ENCODE data around the gene HOXC4.
"Not testable (repeated sequence)": the region's sequence is repeated elsewhere in the genome, so short reads cannot be mapped to it uniquely, and the experiment has no call there.

Gene HOXC4

DNA sequence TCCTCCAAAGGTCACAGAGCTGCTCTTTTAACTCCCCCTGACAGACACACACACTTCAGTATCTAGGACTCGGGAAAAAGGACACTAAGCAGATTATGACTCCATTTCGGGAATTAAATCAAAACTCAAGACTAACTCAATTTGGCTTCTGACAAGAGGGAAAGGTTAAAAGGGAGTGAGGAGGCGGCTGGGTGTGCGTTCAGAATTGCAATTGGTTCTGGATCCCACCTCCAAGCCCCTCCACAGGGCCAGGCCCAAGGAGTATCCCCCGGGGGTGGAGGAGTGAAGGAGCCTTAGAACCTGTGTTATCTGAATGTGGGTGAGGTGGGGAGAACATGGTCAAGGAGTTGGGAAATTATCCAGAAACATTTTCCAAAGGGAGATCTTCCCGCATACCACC is 35.8 kb downstream of the HOXC4 start:
- DNase-seq (ENCODE audit: low read depth, low spot score): not testable (repeated sequence)

DNA sequence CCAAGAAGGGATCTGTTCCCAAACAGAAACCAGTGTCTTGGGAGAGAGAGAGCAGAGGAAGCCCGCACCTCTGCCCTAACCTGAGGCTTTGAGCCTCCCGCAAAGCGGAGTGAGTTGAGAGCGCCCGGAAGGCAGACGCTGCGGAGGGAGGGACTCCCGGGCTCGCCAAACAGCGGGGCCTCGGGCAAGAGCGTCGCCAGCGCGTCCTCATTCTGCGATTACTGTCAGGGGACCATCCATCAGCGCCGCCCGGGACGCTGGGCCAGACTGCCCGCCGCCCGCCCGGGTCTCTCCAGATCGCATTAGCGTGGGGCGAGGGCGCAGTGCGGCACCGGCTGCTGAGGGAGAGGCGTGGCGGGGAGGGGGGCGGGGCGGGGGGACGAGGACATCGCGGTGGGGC is 36.7 kb downstream of the HOXC4 start:
- DNase-seq (ENCODE audit: low read depth, low spot score): not testable (repeated sequence)

DNA sequence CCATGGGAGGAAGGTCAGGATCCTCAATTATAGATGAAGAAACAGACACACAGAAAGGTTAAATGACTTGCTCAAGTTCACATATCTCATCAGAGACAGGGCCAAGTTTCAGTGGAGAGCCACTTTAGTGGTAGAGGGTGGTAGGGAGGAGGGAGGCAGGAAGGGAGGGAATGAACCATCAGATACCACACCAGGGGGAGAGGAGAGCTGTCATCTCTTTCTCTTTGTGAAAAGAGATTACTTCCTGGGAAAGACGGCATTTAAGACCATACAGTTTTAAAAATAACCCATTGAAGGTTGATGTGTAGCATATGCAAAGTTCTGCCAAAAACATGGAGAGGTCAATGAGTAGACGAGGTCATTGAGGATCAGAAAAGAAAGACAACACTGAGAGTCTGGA is 39.3 kb downstream of the HOXC4 start:
- not testable (repeated sequence) for DNase-seq (ENCODE audit: low read depth, low spot score)

DNA sequence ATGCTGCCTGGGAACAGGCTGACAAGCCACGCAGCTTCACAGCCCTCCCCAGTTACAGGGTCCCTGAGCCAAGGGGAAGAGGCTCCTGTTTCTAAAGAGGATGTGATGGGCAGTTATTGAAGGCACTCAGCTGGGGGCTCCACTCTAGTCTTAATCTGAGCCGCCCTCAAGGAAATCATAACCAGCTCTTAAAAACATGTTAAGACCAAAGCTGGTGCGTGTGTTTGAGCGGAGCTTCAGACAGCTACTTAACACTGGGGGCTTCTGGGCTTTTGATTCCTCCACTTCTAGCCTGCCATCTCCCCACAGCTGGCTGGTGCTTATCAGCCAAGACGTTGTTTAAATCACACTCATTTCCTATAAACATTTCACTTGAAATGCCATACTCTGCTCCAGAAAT is 42.3 kb downstream of the HOXC4 start:
- not testable (repeated sequence) for DNase-seq (ENCODE audit: low read depth, low spot score)

DNA sequence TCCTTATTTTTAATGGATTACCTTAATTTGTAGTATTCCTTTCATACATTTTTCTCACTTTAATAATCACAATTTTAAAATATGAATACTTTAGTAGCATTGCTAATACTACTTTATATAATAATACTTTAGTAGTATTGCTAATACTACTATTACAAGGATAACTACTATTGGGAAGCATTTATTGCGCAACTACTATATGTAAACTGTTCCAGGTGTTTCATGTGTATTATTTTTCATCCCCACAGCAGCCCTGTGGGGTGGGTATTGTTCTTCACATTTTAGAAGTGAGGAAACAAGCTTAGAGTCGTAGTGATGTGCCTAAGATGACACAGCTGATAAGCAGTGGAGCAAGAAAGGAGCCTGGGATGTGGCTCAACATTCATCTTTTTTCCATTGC is 45.0 kb downstream of the HOXC4 start:
- not testable (repeated sequence) for DNase-seq (ENCODE audit: low read depth, low spot score)

DNA sequence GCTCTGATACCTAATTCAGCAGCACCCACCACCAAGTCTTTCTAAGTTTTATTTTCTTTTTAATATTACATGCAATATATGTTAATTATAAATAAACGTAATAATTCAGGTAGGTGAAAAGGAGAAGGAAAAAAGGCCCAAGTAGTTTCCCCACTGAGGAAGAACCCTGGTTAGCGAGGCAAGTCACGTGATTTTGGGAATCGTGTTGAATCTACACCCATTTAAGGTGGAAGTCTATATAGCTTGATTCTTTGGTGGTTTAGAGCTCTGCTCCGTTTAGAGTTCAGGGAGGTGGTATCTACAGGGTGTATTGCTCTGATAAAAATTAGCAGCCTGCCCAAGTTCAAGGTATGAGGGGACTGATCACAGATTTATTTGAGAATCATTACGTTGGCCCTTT is 47.0 kb downstream of the HOXC4 start:
- DNase-seq (ENCODE audit: low read depth, low spot score): not testable (repeated sequence)

DNA sequence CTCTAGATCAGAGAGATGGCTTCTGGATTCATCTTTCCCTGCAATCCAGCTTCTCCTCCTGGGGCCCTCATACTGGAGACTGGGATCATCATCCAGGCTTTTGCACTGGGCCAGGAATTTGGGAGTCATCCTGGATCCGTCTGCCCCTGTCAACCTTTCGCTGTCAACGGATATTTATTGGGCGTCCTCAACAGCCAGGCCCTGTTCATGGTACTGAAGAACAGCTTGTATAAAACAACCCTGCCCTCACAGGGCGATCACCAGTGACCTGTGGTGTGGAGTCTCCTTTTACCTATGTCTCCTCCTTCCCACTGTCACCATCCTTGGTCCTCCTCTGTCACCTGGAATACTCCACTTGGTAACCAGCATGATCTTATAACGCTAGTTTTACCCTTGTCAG is 48.6 kb downstream of the HOXC4 start:
- not testable (repeated sequence) for DNase-seq (ENCODE audit: low read depth, low spot score)

DNA sequence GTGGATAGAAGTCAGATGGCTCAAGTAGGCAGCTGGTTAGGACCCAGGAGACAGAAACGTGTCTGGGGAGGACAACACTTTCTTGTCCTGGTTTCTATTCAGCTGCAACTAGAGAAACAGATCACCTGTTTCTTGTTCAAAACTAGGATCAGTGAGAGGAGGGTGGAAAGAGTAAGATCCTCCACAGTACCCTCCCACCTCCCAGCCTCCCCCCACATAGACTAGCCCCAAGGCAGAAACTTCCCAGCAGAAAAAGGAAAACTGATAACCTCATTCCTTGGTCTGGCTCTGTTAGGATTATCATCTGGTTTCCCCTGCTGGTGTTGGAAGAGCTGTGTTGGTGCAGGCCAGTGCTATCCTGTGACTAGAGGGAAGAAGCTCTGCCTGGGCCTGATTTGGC is 50.2 kb downstream of the HOXC4 start:
- not testable (repeated sequence) for DNase-seq (ENCODE audit: low read depth, low spot score)
